Stimulated activated CD4-positive, alpha-beta T cell treated with anti-CD3 and anti-CD28 coated beads, Interleukin-15, amount 100 ng/mL, for 1 hour (primary cell): ENCODE data around the gene SSUH2.
"Not testable (repeated sequence)": the region's sequence is repeated elsewhere in the genome, so short reads cannot be mapped to it uniquely, and the experiment has no call there.

Source experiments
- DNase-seq, 2 donors: peaks; one replicate each; pipeline ENCODE4 v3.0.0-alpha.2; 2020; ENCODE audit warnings: low read depth in 1 of 2, low spot score in 1 of 2

Gene SSUH2

DNA sequence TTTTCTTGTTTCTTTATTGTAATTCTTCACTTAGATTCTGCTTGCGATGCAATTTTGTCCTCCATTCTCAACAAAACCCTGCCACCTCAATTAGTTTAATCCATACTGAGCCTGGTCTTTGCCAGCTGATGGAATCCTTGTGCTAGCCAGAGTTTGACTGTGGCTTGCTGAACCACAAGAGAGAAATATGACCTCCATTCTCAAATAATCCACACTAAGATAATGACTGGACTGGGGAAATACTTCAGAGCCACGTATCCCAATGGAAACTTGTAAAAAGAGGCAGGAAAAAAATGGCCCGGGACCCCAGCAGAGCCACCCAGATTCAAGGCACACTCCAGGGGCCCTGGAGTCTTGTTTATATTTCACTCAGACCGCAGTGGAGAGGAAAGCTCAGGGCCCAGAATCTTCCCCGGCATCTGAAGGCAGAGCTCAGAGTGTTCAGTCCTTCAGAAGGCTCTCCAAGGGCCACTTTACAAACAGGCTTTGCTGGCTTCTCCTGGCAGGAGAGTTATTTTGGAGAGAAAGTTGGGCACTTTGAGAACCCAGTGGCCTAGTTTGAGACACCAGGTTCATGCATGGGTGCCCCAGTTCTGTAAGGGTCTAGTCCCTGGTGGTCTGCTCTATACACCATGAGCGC lies 62.7 kb downstream of the SSUH2 start:
- DNase-seq, result no peak

DNA sequence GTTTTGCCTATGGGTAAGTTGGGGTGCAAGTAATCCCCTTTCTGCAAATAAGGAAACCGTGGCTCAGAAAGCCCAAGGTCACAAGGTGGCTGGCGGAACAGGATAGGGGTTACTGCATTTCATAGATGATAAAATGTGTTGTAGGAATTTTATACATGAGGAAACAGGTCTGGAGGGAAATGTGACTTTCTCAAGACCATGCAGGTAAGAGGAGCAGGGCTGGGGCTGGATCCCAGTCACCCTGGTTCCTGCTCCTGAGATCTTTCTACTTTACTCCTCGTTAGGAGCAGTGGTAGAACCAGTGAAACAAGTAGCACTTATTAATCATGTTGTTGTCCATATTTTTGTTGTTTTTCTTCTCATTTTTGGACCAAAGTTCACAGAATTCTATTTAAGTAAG lies 63.2 kb downstream of the SSUH2 start:
- DNase-seq, result no peak

DNA sequence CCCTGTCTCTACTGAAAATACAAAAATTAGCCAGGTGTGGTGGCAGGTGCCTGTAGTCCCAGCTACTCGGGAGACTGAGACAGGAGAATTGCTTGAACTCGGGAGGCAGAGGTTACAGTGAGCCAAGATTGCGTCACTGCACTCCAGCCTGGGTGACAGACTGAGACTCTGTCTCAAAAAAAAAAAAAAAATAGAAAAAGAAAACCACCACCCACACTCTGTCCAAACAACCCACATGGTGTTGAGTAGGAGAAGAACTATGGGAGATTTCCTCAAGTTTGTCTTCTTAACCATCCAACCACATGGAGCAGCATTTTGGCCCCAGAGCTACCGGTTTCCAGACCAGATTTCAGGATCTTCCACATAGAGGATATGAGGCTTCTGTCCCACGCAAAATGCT lies 64.2 kb downstream of the SSUH2 start:
- DNase-seq, result not testable (repeated sequence)

DNA sequence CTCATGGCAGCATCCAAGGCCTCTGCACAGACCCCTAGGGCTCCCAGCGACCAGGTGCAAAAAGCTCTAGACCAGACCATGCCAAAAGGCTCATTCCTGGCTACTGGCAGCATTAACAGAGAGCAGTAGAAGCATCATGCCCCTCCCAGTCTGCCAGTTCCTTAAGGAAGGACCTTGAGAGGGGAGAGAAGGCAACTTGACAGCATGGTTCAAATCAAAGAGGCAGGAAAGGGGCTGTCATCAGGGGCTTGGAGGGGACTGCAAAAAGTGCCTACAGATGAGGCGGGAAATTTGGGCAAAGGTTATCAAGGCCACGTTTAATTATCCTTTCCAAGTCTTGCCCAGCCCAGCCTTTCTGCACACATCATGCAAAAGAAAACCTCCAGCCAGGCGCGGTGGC lies 64.7 kb downstream of the SSUH2 start:
- DNase-seq, result no peak

DNA sequence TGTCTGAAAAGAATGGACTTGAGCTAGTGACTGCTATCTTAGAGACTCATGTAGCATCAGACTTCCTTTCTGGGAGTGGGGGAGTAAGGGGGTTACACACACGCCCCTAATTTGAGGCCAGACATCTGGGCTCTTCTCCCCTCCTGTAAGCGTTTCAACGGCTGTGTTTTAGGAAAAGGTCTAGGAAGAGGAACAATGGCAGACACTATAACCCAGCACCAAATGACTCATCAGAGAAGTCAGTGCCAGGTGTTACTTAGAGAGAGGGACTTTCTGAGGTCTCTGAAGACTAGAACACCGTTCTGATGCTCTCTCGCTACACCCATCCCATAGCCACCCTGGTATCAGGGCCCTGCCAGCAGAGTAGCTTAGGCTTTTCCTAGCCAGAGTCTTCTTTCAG lies 65.5 kb downstream of the SSUH2 start:
- no peak for DNase-seq

DNA sequence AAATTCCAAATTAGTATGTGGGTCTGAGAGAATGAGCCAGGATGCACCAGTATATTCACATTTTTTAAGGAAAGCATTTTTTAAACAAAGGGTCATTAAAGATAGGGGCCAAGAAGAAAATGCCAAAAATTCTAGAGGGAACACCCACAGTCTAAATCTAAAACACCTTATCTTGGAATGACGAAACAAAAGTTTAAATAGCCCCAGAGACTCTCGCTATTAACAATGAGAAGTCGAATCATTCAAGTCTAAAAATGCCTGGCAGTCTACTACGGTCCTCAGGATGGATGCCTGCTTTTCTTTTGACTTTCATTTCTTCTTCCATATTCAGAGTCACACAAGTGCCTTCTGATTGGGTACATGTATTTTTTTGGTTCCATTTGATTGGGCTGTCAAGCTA lies 66.3 kb downstream of the SSUH2 start:
- DNase-seq, result no peak

DNA sequence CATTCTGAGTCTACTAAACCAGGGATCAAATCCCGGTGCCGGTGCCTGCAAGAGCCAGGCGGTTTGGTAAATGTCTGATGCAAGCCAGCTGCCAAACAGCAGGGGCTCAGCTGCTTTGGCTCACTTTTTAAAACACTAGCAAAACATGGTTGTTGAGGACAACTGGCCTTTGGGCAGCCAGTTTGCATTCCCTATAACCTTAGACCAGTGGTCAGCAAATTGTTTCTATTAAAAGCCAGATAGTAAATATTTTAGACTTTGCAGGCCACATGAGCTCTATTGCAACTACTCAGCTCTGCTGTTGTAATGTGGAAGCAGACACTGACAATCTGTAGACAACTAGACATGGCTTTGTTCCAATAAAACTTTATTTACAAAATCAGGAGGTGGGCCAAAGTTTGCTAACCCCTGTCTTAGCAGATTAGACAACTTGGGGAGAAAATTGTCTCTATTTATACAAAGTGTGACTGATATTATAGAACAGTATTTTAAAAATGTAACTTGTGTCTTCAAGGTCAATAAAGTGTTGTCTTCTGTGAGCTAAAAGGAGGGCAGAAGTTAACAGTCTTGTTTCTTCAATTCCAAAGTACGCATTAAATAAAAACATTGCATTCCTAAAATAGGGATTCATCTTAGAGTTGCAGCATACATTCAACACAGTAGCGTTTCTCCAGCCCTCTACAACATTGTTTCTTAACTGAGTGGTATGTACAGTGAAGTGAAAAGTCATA lies 67.6 kb downstream of the SSUH2 start:
- no peak for DNase-seq

DNA sequence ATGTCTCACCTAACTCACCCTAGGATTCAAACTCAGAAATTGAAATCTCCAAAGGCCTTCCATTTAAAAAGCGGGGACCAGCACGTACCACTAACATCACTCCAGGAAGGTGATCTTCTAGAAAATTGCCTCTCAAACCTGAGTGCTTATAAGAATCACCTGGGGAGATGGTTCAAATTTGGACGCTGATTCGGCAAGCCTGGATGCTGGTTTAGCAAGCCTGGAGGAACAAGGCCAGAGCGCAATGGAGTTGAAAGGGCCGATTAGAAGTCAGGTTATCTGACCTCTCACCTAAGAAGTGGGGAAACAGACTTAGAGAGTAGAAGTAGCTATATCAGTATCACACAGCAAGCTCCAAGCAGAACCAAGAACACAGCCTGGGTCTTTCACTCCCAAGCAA lies 68.2 kb downstream of the SSUH2 start:
- DNase-seq, result no peak

DNA sequence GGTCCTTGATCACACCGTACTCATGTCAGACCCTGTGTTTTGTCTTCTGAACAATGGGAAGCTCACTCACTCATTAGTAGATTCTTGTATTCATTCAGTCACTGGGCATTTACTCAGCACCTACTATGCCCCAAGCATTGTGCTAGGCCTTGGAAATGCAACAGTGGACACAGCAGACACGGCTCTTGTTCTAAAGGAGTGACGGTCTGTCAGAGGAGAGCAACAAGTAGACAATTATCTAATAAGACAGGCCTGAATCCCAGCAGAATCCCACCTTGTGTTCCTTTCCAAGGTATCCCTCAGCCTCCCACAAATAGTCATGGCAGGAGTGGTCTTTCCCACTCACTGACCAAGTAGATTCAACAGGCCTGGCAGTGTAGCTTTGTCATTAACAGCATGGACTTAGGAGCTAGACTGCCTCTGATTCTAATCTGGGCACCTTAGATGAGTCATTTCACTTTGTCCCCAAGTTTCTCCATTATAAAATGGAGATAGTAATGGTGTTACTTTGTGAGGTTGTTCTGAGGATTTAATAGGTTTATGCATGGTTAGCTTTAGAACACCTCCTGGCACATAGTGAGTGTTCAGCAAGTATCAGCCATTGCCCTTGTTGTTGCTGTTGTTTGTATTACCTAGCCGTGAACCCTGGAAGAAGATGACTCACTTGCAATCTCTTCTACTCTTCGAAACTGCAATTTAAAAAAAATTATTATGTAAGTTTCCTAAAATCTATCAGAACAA lies 69.1 kb downstream of the SSUH2 start:
- DNase-seq, result no peak

DNA sequence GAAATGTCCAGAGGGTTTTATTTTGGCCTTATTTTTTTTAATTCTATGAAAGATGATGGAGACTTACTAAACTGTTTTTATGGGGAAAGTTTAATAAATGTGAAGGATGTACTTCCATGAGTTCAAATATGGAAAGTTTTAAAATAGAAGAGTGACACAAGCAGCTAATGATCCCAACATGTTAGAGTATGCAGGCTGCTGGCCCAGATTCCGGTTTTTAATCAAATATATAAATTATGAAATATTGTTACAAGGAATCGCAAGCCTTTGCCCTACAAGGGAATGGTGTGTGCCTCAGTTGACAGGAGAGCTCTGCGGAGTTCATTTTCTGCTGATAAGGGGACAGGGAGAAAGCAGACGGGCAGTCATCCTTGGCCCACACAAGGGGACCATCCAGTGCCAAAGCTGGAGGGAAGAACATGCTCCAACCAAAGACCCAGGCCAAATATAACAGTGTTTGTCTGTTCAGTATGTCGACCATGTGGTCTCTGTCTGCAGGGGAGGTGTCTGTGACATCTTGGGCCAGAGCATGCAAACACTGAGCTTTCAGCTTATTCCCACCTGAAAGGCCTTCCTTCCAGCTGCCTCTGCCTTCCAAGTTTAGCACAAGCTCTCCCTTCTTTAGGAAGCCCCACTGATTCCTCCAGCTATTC lies 69.8 kb downstream of the SSUH2 start:
- no peak for DNase-seq

DNA sequence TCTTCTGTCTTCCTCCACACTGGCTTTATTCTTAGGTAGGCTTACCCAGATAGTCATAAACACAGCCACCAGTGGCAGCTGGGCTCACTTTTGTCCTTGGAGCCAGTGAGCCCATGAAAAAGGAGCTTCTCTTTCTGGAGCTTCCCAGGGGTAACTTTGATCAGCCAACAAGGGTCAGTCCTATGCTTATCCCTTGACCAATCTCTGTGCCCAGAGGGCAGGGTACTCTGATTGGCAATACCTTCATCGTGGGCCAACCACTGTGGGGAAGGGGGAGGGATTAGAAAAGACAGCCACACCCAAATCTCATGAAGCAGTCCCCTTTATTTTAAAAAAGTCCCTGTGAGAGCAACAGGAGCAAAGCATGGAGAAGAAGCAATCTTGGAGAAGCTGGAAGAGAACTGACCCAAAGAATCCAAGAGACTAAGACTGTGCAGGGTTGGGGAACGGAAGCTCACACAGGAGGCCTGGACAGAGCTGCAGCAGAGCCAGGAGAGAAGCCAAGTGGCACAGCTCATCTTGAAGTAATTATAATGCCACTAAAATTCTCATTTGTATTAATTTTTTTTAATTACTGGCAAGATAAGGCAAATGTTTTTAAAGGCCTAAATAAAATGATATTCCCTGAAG lies 70.4 kb downstream of the SSUH2 start:
- DNase-seq, result no peak

DNA sequence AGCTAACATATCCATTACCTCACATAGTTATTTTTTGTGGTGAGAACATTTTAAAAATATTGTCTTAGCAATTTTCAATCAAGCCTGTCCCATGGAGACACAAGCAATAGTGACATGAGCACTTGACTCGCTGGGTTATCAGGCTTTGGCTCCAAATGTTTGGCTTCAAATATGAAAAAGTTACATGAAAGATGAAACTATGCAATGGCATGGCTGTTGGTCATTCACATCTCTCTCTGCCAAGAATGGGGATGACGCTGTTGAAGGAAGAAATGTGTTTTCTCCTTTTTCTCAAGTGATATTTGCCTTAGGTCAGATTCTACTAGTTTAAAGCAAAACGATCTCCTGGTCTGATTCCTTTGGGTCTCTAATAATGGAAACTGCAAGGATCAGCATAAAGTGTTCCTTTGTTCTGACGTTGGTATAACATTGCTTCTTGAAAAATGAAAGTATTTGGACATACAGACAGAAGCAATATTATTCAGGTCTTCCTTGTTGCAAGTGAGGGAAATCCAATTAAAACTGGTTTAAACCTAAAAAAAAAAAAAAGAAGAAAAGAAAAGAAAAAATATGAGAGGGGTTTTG lies 71.2 kb downstream of the SSUH2 start:
- no peak for DNase-seq

DNA sequence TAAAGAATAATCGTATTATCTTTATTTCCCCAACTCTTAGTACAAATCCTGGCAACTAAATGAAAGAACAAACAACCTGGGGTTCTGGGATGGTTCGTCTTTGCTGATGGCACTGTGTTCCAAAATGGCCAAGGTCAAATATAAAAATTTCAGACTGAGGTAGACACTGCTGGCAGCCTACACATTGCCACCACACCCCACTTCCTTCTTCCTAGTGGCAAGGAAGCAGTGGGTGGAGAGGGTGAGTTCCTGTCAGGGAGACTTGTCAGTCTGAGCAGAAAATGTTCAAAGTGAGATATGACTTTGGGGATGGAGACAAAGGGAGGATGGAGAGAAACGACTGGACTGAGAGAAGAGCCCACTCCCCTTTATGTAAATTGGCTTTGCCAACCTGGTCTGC lies 73.3 kb downstream of the SSUH2 start:
- DNase-seq, result no peak
